H1 (cell line): ENCODE results near the gene RNF130. TPM values are rescaled to one million over a fixed set of nuclear protein-coding genes. Genes with fewer than 3 reads are reported as not detected.

Experiments used
- CTCF ChIA-PET: fragments of 300-600 bp; sonication (Branson Sonifier 250); formaldehyde crosslinking; loops from one replicate; lab custom pipeline; 2021; ENCODE audit not compliant: partially characterized antibody; lab: Charles Lee
- POLR2A ChIA-PET: fragments of 300-600 bp; sonication (Branson Sonifier 250); formaldehyde crosslinking; loops from one replicate; lab custom pipeline; 2021; ENCODE audit warnings: inconsistent platforms; ENCODE audit not compliant: partially characterized antibody; lab: Charles Lee
- DNase-seq, 2 experiments: peaks; one replicate each; pipeline versions ENCODE4 v3.0.0 to v3.0.0-alpha.2; 2010 to 2022; ENCODE audit warnings: low spot score in 2 of 2, low read depth in 1 of 2, mixed read lengths in 1 of 2
- FAIRE-seq: peaks from 2 replicates; lab custom pipeline; 2011; peaks lifted over from hg19 to GRCh38; lab: Jason Lieb, UNC
- H2AFZ ChIP-seq: 2 replicates; pipeline ENCODE4 v1.8.1; 2012; ENCODE audit warnings: low read length, inconsistent platforms
- H2AK5ac ChIP-seq: 2 replicates; pipeline ENCODE4 v1.6.1; 2013; ENCODE audit warnings: low read depth, low read length
- H2BK120ac ChIP-seq: replicated peaks from 2 replicates; pipeline ENCODE3; 2013; ENCODE audit warnings: low read depth, low read length, inconsistent platforms
- H2BK12ac ChIP-seq: 2 replicates; pipeline ENCODE4 v1.6.1; 2013; ENCODE audit warnings: low read depth, low read length
- H2BK15ac ChIP-seq: 2 replicates; pipeline ENCODE4 v1.6.1; 2013; ENCODE audit warnings: low read length
- H2BK20ac ChIP-seq: 2 replicates; pipeline ENCODE4 v1.6.1; 2013; ENCODE audit warnings: low read length
- H2BK5ac ChIP-seq: 2 replicates; pipeline ENCODE4 v1.6.1; 2013; ENCODE audit warnings: low read depth, low read length
- H3K14ac ChIP-seq: 2 replicates; pipeline ENCODE4 v1.6.1; 2013; ENCODE audit warnings: inconsistent platforms; ENCODE audit not compliant: insufficient read length
- H3K18ac ChIP-seq: 2 replicates; pipeline ENCODE4 v1.6.1; 2013; ENCODE audit warnings: low read length; ENCODE audit errors: extremely low read depth
- H3K23ac ChIP-seq: 2 replicates; pipeline ENCODE4 v1.6.1; 2013; ENCODE audit warnings: inconsistent platforms; ENCODE audit not compliant: insufficient read length
- H3K23me2 ChIP-seq: 2 replicates; pipeline ENCODE4 v1.6.1; 2013; ENCODE audit warnings: low read depth, low read length
- H3K27ac ChIP-seq: 2 replicates; pipeline ENCODE4 v1.6.1; 2011; ENCODE audit warnings: low read depth, low read length, inconsistent platforms
- H3K27me3 ChIP-seq, 4 experiments: replicated peaks in 1 of 4; 1 replicate in 1 of 4; 2 replicates in 3 of 4; pipeline versions ENCODE4 v1.6.1 to v1.8.1; 2011 to 2013; ENCODE audit warnings: low read length in 3 of 4, mild to moderate bottlenecking in 3 of 4, inconsistent platforms in 2 of 4, mixed read lengths in 2 of 4, moderate library complexity in 1 of 4; ENCODE audit not compliant: control insufficient read depth in 3 of 4, insufficient read depth in 3 of 4; ENCODE audit errors: extremely low read depth in 1 of 4
- H3K36me3 ChIP-seq, 4 experiments: 2 replicates each; pipeline versions ENCODE4 v1.6.1 to v1.8.1; 2011 to 2013; ENCODE audit warnings: mild to moderate bottlenecking in 4 of 4, low read length in 3 of 4, moderate library complexity in 2 of 4, control low read depth in 1 of 4, inconsistent platforms in 1 of 4; ENCODE audit not compliant: insufficient read depth in 4 of 4, control insufficient read depth in 2 of 4
- H3K4ac ChIP-seq: replicated peaks from 2 replicates; pipeline ENCODE3; 2013; ENCODE audit warnings: low read length, low read depth, mixed read lengths, inconsistent platforms; ENCODE audit not compliant: insufficient read length
- H3K4me1 ChIP-seq, 4 experiments: replicated peaks in 1 of 4; 1 replicate in 1 of 4; 2 replicates in 3 of 4; pipeline versions ENCODE4 v1.6.1 to v1.8.1; 2011 to 2013; ENCODE audit warnings: low read length in 3 of 4, inconsistent platforms in 2 of 4, mixed read lengths in 1 of 4; ENCODE audit not compliant: insufficient read depth in 4 of 4, control insufficient read depth in 3 of 4
- H3K4me2 ChIP-seq, 2 experiments: 2 replicates each; pipeline versions ENCODE4 v1.6.1 to v1.8.1; 2011 to 2013; ENCODE audit warnings: low read depth in 2 of 2, low read length in 2 of 2, control low read depth in 1 of 2, inconsistent platforms in 1 of 2, mild to moderate bottlenecking in 1 of 2; ENCODE audit not compliant: insufficient read depth in 1 of 2
- H3K4me3 ChIP-seq, 4 experiments: fragments of 200-600, 300-600 bp in 1 of 4; sonication (generic), shearing (Covaris generic), sonication (Bioruptor Twin) in 1 of 4; 2 replicates each; pipeline versions ENCODE4 v1.5.1 to v1.8.1; 2011 to 2016; ENCODE audit warnings: low read length in 4 of 4, low read depth in 3 of 4, control low read depth in 2 of 4, inconsistent platforms in 2 of 4, mild to moderate bottlenecking in 2 of 4, mixed read lengths in 1 of 4, moderate library complexity in 1 of 4; ENCODE audit not compliant: insufficient read depth in 2 of 4; ENCODE audit errors: extremely low read depth in 1 of 4
- H3K56ac ChIP-seq: replicated peaks from 2 replicates; pipeline ENCODE3; 2013; ENCODE audit warnings: low read depth, mild to moderate bottlenecking, mixed read lengths, low read length, inconsistent platforms; ENCODE audit not compliant: insufficient read length
- H3K79me1 ChIP-seq: 2 replicates; pipeline ENCODE4 v1.6.1; 2013; ENCODE audit warnings: low read depth, low read length, control low read depth
- H3K79me2 ChIP-seq, 2 experiments: 2 replicates each; pipeline versions ENCODE4 v1.6.1 to v1.8.1; 2012 to 2013; ENCODE audit warnings: low read length in 2 of 2, mild to moderate bottlenecking in 2 of 2, inconsistent platforms in 1 of 2; ENCODE audit not compliant: insufficient read depth in 2 of 2, control insufficient read depth in 1 of 2
- H3K9ac ChIP-seq, 4 experiments: replicated peaks in 1 of 4; 1 replicate in 1 of 4; 2 replicates in 3 of 4; pipeline versions ENCODE4 v1.6.1 to v1.8.1; 2011 to 2013; ENCODE audit warnings: low read depth in 3 of 4, low read length in 3 of 4, control low read depth in 2 of 4, mild to moderate bottlenecking in 2 of 4, moderate library complexity in 2 of 4, inconsistent platforms in 1 of 4; ENCODE audit errors: extremely low read depth in 1 of 4
- H3K9me3 ChIP-seq, 2 experiments: 2 replicates each; pipeline versions ENCODE4 v1.6.1 to v1.8.1; 2012 to 2013; ENCODE audit warnings: mild to moderate bottlenecking in 2 of 2, moderate library complexity in 2 of 2, control low read depth in 1 of 2, inconsistent platforms in 1 of 2, low read depth in 1 of 2, low read length in 1 of 2, mixed read lengths in 1 of 2; ENCODE audit not compliant: insufficient read depth in 2 of 2
- H4K20me1 ChIP-seq, 2 experiments: replicated peaks in 1 of 2; 2 replicates each; pipeline versions ENCODE3 to v1.8.1; 2011 to 2013; ENCODE audit warnings: inconsistent platforms in 2 of 2, low read length in 2 of 2, mild to moderate bottlenecking in 1 of 2; ENCODE audit not compliant: insufficient read depth in 2 of 2, control insufficient read depth in 1 of 2
- H4K5ac ChIP-seq: 2 replicates; pipeline ENCODE4 v1.6.1; 2013; ENCODE audit warnings: low read length, low read depth, mixed read lengths, inconsistent platforms; ENCODE audit not compliant: insufficient read length
- H4K8ac ChIP-seq: 2 replicates; pipeline ENCODE4 v1.8.0; 2013; ENCODE audit warnings: mild to moderate bottlenecking, moderate library complexity, low read length, inconsistent platforms; ENCODE audit not compliant: insufficient read depth; ENCODE audit errors: extremely low read depth
- H4K91ac ChIP-seq: replicated peaks from 2 replicates; pipeline ENCODE3; 2013; ENCODE audit warnings: low read length, mixed read lengths, inconsistent platforms; ENCODE audit not compliant: insufficient read length
- ASH2L ChIP-seq: fragments of 200-600, 300-600 bp; sonication (generic); IDR thresholded peaks from one replicate; pipeline ENCODE4 v1.7.1; 2017; ENCODE audit warnings: low read length
- BRCA1 ChIP-seq: IDR thresholded peaks from 2 replicates; pipeline ENCODE4 v1.6.1; 2012; ENCODE audit warnings: low read depth, low read length, improper control_type of control experiment
- E2F6 ChIP-seq: IDR thresholded peaks from 2 replicates; pipeline ENCODE4 v1.6.1; 2012; ENCODE audit warnings: inconsistent platforms
- EGR1 ChIP-seq: IDR thresholded peaks from 2 replicates; pipeline ENCODE4 v1.6.1; 2011; ENCODE audit warnings: low read depth, low read length, borderline replicate concordance
- FOSL1 ChIP-seq: IDR thresholded peaks from 2 replicates; pipeline ENCODE4 v1.6.1; 2011; ENCODE audit warnings: mild to moderate bottlenecking, low read depth, low read length, moderate library complexity; ENCODE audit not compliant: insufficient read depth
- GABPA ChIP-seq: IDR thresholded peaks from 2 replicates; pipeline ENCODE4 v1.6.1; 2011; ENCODE audit warnings: mild to moderate bottlenecking, low read length, moderate library complexity, borderline replicate concordance; ENCODE audit not compliant: insufficient read depth
- GTF2F1 ChIP-seq: IDR thresholded peaks from 2 replicates; pipeline ENCODE4 v1.6.1; 2012; ENCODE audit warnings: low read depth, low read length, improper control_type of control experiment, borderline replicate concordance
- JUND ChIP-seq: IDR thresholded peaks from 2 replicates; pipeline ENCODE4 v1.6.1; 2011; ENCODE audit warnings: mild to moderate bottlenecking, improper control_type of control experiment, low read length
- KDM5A ChIP-seq: fragments of 200-600 bp; IDR thresholded peaks from 2 replicates; pipeline ENCODE4 v1.7.1; 2012; ENCODE audit warnings: mild to moderate bottlenecking, low read length, inconsistent platforms, mixed read lengths
- NANOG ChIP-seq: IDR thresholded peaks from 2 replicates; pipeline ENCODE4 v1.6.1; 2011; ENCODE audit warnings: low read length, low read depth, mild to moderate bottlenecking, inconsistent platforms; ENCODE audit not compliant: insufficient read depth, poor library complexity, severe bottlenecking
- POLR2AphosphoS5 ChIP-seq: IDR thresholded peaks from 2 replicates; pipeline ENCODE4 v1.6.1; 2011; ENCODE audit warnings: low read depth, low read length
- SIX5 ChIP-seq: IDR thresholded peaks from 2 replicates; pipeline ENCODE4 v1.6.1; 2011; ENCODE audit warnings: mild to moderate bottlenecking, low read depth, low read length
- TCF12 ChIP-seq: IDR thresholded peaks from 2 replicates; pipeline ENCODE4 v1.6.1; 2011; ENCODE audit warnings: low read depth, mild to moderate bottlenecking, low read length
- WGBS, 2 experiments: shearing (Covaris generic) in 1 of 2; methylation state at CpG; one replicate each; pipeline versions ENCODE4 v1.1.6 to v1.1.7; 2013 to 2015; ENCODE audit warnings: low lambda C conversion rate in 2 of 2, mixed read lengths in 2 of 2, inconsistent platforms in 1 of 2, low coverage in 1 of 2, missing lambda C conversion rate in 1 of 2; ENCODE audit not compliant: insufficient replicate concordance in 2 of 2, insufficient coverage in 1 of 2, insufficient read length in 1 of 2; ENCODE audit errors: extremely low coverage in 1 of 2, missing lambda C conversion rate in 1 of 2; 5-methylcytosine and 5-hydroxymethylcytosine counted together
- polyA plus RNA-seq, 7 experiments: library from polyadenylated mRNA; depleted of rRNA in 3 of 7; stranded (reverse) in 5 of 7; unstranded in 2 of 7; fragments of >200 nt in 5 of 7; fragments of 200-250 nt in 2 of 7; gene quantifications; 1 replicate in 5 of 7; 2 replicates in 1 of 7; 4 replicates in 1 of 7; pipeline versions ENCODE4 v1.2.1 to v1.2.3, GENCODE V29; 2011 to 2013; ENCODE audit warnings: missing spikeins in 2 of 7, mixed read lengths in 2 of 7
- total RNA-seq: library from RNA; stranded (reverse); fragmentation: NEBNext Ultra II Directional; extraction: Animal tissue kit (Norgen Biotek cat#: 25700); gene quantifications from 2 replicates; pipeline ENCODE4 v1.2.1, GENCODE V29; 2021

Gene RNF130
- total and polyA plus RNA-seq, 2 of the 8 experiments (the other 6 are each of a cell fraction or from before 2014, with no cell fraction given), result 65.1 to 70.0 TPM

DNA sequence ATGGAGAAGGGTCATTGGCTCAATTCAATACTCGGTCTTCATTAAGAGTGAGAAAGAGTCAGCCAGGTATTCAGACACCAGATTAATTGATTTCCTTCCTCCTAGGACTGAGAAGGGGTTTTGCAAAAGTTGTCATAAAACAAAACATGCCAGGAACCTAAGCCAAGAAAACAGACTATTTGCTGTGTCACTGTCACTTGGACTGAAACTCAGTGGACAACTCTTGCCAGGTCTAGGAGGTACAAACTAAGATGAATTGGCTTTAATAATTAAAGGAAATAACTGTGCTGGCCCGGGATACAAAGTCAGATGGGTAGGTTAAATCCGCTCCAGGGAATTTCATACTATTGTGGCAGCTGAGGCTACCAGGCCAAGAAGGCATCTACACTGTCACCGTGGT lies 92.8 kb downstream of the RNF130 start:
- no peak overlapping the region for H3K4me2 ChIP-seq
- no peak overlapping the region for H2AFZ ChIP-seq
- no peak overlapping the region for H3K27ac ChIP-seq
- no peak overlapping the region for H2BK5ac ChIP-seq
- H3K36me3 ChIP-seq, result peaks cover 5 to 51% (median 26%) of the 10 kb centered on the region in 4 experiments; a peak in 7 of 8 replicates
- no peak overlapping the region for H3K56ac ChIP-seq
- H3K27me3 ChIP-seq, result no peaks in the 10 kb centered on the region
- no peak for DNase-seq
- H2BK20ac ChIP-seq, result no peak overlapping the region
- no peak overlapping the region for H2BK12ac ChIP-seq
- no peak overlapping the region for H2BK15ac ChIP-seq
- no peak overlapping the region for H4K8ac ChIP-seq
- no peak overlapping the region for H4K5ac ChIP-seq
- H2AK5ac ChIP-seq, result no peak overlapping the region
- no peaks in the 10 kb centered on the region for H3K79me2 ChIP-seq
- H3K4ac ChIP-seq, result no peak overlapping the region
- CTCF ChIA-PET, result interaction anchor here (0.7 kb wide), 1 partner anchor 69 kb away, joined by 4 read pairs; no protein-coding TSS in a partner anchor
- H3K23ac ChIP-seq, result no peak overlapping the region
- H3K9ac ChIP-seq, result no peak overlapping the region
- 89% methylated on average over 4 of the region's 4 CpGs; no CpG with 5 or more reads in 1 of the 2 experiments for WGBS, 2 experiments
- no peaks in the 10 kb centered on the region for H3K23me2 ChIP-seq
- no peak overlapping the region for H4K91ac ChIP-seq
- H3K79me1 ChIP-seq, result peaks cover 2% of the 10 kb centered on the region; the same call in 1 of the 2 replicates
- FAIRE-seq, result no peak
- POLR2A ChIA-PET, result interaction anchor here (1.0 kb wide), 1 partner anchor 12 kb away, joined by 3 read pairs; no protein-coding TSS in a partner anchor
- H3K4me1 ChIP-seq, result no peaks in the 10 kb centered on the region; a peak in 1 of 7 replicates
- H4K20me1 ChIP-seq, result peaks cover 0 to 10% of the 10 kb centered on the region in 2 experiments
- no peak overlapping the region for H3K14ac ChIP-seq
- no peak overlapping the region for H3K18ac ChIP-seq
- H2BK120ac ChIP-seq, result no peak overlapping the region
- H3K9me3 ChIP-seq, result no peaks in the 10 kb centered on the region
- no peak overlapping the region for H3K4me3 ChIP-seq
- TF ChIP-seq FOSL1 (no peak), EGR1 (no peak), POLR2AphosphoS5 (no peak), NANOG (no peak), TCF12 (no peak), KDM5A (no peak), GTF2F1 (no peak), JUND (no peak), GABPA (no peak), E2F6 (no peak), BRCA1 (no peak), ASH2L (no peak), SIX5 (no peak)
